GM21367 (cell line): ENCODE data around the gene MORC4.

ENCODE experiments used
- ATAC-seq: cut with Tn5 transposase; IDR thresholded peaks from one replicate; pipeline ENCODE4 v1.9.1; 2021; ENCODE audit not compliant: unreplicated experiment

Gene MORC4

DNA sequence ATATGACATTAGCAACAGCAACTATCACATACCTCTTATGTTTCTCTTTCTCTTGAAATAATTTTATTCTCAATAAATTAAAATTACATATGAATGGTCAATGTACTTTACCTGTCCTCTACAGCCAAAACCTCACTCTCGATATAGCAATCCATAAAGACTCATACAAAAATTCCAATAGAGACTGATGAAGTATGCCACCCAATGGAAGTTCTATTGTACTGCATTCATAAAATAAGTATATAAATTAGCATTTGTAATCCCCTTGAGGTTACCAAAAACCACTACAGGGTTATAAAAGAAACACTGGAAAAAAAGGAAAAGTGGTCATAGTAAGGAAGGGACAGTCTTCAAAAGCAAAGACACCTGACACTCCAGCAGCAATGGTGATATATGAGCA, 47.0 kb downstream of the MORC4 start:
- ATAC-seq = no peak

DNA sequence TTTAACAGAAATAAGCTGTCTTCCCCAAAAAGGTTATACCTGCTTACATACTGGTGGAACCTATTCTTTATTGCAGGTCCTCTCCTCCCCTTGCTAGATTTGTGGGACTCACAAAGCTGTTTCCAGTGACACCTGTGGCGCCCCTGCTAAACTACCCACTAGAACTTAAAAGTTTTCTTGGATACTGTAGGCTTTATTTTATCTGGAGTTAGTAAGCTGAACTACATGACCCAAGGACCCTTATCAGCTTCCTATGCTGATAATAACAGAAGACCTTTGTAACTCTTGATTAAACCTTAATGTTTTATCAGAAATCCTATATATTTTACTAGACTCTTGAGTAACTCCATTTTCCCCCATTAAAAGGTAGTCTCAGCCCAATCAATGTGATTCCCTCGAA, 47.5 kb downstream of the MORC4 start:
- no peak for ATAC-seq

DNA sequence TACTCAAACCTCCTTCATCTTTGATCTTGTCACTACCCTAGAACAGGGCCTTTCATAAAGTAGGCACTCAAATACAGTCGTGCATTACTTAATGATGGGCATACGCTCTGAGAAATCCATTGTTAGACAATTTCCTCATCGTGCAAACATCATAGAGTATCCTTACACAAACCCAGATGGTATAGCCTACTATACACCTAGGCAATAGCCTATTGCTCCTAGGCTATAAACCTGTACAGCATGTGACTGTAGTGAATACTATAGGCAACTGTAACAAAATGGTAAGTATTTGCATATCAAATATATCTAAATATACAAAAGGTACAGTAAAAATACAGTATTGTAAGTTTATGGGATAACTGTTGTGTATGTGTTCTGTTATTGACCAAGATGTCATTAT, 47.9 kb downstream of the MORC4 start:
- no peak for ATAC-seq

DNA sequence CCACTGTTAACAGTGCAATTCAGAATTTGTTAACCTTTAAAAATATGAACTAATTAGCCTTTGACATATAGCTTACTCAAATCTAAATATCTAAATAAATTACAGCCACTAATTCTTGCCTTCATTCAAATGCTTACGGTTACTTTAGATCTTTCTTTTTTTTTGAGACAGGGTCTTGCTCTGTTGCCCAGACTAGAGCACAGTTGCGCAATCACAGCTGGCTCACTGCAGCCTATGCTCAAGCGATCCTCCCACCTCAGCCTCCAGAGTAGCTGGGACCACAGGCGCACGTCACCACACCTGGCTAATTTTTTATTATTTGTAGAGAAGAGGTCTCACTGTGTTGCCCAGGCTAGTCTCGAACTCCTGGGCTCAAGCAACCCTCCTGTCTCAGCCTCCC, 48.8 kb downstream of the MORC4 start:
- no peak for ATAC-seq

DNA sequence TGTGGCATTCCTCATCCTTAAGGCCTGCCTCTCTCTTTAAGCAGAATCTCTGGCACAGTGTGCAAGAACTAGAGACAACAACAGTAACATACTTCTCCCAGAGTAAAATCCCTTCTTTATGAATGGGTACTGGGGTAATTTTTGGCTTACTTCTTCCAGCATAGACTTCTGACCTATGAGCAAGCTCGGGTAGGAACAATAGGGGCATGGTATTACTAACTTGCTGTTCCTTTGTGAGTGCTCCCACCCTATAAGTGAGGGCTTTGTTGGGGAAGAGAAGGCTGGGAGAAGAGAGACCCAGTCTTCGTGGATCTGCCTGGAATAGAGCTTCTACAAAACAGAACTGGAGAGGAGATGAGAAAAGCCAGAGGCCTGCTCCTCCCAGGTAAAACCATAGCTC, 49.6 kb downstream of the MORC4 start:
- ATAC-seq = no peak

DNA sequence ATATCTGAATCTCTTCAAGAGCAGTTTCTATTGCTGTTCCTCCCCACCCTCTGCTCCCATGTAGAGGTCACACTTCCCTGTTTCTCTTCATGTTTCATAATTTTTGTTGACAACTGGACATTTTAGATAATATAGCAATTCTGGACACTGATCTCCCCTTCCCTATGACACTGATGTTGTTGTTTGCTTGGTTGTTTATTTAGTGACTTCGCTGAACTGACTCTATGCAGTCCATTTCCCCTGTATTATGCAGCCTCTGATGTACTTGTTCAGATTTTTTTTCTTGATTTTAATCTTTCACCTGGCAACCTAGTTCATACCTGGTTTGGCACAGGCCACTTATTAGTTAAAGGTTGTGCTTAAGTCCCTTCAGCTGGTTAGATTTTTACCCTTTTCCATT, 50.6 kb downstream of the MORC4 start:
- no peak for ATAC-seq

DNA sequence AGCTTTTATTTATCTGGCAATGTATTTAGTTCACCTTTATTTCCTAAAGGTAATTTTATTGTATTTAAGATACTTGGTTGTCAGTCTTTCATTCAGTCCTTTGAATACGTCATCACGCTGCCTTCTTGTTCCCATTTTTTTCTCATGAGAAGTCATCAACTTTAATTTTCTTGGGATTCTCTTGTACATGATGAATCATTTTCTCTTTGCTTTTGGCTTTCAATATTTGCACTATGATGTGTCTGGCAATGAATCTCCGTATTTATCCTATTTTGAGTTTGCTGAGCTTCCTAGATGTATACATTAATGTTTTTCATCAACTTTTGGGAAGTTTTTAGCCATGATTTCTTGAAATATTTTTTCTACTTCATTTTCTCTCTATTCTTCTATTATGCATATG, 51.4 kb downstream of the MORC4 start:
- ATAC-seq = no peak

DNA sequence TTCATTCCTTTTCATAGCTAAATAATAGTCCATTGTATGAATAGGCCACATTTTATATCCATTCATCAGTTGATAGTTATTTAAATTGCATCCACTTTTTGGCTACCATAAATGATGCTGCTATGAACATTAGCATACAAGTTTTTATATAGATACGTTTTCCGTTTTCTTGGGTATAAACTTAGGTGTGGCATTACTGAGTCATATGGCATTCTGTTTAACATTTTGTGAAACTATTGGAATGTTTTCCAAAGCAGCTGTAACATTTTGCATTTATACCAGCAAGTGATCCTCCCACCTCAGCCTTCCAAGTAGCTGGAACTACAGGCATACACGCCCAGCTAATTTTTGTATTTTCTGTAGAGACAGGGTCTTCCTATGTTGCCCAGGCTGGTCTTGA, 53.5 kb downstream of the MORC4 start:
- ATAC-seq = no peak

DNA sequence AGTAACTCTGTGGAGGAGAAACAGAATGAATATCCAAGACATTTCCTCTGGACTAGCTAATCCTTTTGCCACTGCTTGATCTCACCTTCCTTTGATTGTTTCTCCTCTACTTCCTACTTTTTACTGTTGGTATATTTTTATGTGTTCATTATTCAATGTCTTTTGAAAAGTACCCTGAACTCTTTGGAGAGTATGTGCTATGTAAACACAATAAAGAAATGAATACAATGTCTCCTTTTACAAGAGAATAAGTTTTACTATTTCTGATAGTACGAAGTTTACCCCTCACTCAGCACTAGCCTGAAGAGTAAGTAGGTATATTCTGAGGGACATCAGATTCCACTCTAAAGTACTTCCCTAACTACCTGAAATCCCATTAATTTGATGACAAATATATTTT, 59.9 kb downstream of the MORC4 start:
- ATAC-seq = no peak

DNA sequence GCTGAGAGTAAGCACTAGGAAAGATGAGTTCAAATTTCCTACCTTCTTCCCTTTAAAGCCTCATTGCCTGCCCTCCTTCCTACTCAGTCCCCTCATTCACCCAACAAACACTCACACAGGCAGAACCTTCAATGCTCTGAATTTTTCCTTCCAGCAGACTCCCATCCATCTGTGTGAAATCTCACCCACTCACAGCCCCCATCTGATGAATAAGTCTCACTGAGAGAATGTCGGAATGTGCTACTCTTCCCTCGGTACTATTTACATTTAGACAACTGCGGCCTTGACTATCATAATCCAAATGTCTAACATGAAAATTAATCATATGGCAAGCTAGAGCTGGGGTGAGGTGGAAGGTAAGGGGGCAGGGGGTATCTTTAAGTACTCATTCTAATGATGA, 60.4 kb downstream of the MORC4 start:
- no peak for ATAC-seq

DNA sequence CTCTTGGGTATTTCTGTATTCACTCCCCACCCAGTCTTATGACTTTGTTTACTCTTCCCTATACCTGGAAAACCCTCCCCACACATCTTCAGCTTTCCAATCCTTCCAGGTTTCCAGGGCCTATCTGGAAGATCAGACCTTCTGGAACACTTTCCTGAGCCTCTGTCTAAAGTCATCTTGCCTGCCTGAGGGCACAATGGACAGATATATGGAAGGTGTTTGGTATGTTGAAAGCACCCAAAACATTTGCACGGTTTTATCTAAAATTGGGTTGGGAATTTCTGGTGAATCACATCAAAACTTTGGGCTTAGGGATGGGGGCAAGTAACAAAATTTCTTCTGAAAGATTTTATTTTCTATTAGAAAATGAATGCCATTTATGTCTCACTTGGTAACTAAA, 63.8 kb downstream of the MORC4 start:
- ATAC-seq = no peak

DNA sequence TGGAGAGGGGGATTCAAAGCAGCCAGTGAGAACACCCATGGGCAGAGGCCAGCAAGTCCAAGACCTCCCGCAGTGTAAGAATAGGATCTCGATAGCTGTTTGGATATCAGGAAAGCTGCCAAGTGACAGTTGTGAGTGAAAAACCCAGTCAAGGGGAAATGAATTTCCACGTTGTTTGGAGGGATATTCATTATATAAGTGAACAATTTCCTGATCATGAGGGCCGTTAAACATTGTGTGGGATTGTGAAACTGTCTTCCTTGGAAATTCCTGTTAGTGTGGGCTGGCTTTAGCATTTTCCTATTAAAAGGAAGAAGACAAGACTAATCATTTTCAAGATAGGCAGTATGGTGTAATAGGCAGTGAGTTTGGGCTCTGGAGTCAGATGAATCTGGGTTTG, 64.8 kb downstream of the MORC4 start:
- no peak for ATAC-seq

DNA sequence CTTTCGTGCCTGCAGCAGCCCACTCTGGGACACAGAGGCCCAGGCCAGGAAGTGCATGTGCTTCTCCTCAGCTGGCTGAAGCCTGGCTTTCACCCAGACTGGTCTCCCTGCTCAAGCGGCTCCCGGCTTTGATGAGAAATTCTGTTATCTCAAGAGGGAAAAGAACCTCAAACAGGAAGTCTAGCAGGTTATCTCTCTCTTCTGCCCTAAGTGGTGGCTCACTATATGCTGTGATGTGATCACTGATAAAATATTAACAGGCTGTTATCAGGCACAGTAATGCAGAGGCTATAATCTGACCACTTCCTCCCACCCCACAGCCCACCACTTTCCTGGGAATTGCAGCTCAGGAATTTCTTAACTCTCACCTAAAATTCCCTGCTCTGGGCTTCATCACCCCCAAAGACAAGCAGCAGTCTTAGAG, 66.5 kb downstream of the MORC4 start:
- ATAC-seq = no peak

DNA sequence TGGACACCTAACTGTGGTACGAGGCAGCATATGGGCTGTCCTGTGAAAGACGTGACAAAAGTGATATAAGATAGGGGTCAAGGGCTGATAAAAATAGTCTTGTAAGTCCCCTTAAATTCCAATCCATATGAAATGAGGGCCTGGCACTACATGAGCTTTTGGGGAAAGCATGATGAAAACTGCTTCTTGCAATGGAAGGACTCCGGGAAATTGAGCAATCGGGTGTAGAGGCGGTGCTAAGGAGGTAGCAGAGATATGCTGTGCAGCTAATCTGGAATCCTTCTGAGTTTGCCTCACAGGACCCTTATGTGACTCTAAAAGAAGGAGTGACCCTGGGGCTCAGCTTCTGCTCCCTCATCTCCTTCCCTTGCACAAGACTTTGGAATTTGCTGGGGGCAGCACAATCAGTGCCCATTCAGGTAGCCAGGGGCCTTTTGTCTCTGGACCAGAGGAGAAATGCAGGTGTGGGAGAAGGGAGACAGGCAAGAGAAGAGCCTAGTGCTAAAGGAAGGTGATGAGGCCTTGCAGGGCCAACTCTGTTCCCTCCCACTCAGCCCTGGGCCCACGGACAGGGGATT, 67.0 kb downstream of the MORC4 start:
- ATAC-seq = no peak

DNA sequence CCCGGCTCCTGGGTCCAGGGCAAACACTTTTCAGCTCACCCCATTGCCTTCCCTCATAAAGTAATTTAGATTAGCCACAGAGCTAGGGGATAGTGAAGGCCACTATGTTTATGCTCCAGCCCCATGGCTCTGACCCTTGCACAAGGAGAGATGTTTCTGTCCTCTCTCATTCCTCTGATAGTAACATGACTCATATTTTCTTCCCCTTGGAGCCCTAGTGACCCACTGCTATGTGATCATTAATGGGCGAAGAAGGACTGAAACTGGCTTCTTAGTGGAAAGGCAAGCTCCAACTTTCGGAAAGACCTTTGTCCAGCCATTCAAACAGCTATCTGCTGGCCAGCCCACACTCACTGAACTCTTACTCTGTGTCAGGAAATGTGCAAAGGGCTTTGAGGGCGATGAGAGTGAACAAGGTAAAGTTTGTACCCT, 67.5 kb downstream of the MORC4 start:
- ATAC-seq = no peak

DNA sequence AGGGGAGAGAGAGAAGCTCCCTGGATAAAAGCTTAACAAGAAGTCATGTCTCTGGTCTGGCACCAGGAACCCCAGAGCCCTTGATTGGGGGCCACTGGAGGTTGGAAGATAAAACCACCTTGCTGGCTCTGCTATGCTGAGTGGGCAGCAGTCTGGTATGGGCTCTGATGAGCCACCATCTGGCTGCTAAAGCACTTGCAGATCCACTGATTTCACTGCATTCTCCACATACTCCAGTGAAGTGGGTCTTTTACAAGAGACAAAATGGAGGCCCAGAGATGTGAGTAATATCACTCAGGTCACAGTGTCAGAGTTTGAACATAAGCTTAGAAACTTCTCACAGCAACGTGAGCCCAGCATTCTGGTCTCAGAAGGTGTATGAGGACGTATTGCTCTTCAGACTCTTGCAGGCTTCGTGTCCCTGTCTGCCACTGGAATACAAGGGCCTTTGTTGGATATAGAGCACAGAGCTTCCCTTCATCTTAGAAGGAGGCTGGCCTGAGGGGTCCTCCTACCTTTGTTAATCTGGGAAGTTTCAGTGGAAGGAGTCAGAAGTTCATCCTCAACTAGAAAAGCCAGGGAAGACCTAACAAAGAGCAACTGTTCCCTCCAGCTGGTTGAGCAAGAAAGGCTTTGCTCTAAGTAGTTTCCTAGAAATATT, 68.1 kb downstream of the MORC4 start:
- ATAC-seq = no peak

DNA sequence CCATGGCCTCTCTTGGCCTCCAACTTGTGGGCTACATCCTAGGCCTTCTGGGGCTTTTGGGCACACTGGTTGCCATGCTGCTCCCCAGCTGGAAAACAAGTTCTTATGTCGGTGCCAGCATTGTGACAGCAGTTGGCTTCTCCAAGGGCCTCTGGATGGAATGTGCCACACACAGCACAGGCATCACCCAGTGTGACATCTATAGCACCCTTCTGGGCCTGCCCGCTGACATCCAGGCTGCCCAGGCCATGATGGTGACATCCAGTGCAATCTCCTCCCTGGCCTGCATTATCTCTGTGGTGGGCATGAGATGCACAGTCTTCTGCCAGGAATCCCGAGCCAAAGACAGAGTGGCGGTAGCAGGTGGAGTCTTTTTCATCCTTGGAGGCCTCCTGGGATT, 71.8 kb downstream of the MORC4 start:
- no peak for ATAC-seq

DNA sequence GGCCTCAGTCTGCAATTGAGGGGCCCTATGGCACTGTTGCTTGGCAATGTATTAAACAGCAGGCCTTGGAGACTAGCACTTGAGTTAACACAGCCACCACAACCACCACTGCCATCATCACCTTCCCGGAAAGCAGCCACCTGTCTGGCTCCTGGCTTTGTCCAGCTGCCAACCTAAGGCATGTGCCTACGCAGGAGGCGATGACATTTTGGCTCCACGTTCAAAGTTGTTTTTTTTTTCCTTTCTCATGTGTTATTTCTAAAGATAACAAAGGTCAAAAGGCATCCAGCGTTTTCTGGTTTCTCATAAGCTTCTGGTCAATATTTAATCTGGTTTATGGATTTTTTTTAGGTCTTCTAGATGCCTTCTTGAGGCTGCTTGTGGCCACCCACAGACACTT, 72.3 kb downstream of the MORC4 start:
- no peak for ATAC-seq

DNA sequence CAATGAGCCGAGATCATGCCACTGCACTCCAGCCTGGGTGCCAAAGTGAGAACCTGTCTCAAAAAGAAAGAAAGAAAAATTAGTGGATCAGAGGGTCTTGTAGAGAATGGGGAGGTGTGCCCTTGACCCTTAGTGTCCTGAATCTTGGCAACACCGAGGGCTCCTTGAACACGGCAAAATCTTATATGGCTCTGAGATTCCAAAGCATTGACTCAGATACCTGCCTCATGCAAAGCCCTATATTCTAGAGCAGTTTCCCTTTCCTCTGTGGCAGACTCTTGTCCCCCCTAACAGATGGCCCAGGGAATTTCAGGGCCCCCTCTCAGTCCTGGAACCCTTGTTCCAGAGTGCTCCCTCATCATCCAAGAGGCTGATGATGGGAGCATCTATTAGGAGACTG, 73.0 kb downstream of the MORC4 start:
- no peak for ATAC-seq

DNA sequence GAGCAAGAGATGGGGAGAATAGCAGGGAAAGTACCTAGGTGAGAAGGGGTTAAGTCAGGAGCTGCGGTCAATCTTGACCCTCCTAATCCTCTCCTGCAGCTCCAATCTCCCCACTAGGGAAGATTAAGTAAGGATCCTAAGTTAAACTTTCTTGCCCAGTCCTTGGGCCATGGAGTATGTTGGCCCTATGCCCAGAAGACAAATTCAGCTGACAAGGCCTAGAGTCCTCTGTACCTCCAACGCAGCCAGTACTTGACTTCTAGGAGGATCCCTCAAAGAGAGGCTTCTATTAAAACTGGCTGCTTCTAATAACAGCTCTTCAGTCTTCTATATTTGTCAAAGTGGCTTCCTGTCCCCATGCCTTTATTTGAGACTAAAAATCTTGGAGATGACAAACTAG, 78.4 kb downstream of the MORC4 start:
- no peak for ATAC-seq

DNA sequence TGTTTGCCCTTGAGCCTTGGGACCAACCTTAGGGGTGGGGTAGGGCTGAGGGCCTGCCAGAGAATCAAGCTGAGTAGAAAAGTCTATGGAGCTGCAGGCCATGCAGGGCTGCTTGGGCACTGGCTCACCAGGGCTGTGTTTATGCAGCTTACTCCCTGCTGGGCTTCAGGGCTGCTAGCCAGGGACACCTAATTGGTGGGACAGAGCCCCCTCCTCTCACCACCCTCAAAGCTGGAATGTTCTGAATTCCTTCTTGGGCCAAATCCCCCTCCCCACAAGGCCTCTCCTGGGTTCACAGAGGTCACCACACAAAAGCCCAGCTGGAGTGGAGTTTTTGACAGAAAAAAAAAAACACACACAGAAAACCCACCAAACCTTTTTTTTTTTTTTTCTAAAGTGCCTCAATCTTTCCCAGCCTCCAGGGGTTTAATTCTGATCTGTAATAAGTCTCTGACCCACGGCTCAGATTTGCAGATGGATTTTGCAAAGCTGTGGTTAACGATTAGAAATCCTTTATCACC, 80.0 kb downstream of the MORC4 start, which contains the start of gene CLDN2:
TSS of gene CLDN2 (plus strand) at position 471 of the 521 bp plus-strand sequence. CDS start 7,827 bp downstream, outside the sequence.
- no peak for ATAC-seq

DNA sequence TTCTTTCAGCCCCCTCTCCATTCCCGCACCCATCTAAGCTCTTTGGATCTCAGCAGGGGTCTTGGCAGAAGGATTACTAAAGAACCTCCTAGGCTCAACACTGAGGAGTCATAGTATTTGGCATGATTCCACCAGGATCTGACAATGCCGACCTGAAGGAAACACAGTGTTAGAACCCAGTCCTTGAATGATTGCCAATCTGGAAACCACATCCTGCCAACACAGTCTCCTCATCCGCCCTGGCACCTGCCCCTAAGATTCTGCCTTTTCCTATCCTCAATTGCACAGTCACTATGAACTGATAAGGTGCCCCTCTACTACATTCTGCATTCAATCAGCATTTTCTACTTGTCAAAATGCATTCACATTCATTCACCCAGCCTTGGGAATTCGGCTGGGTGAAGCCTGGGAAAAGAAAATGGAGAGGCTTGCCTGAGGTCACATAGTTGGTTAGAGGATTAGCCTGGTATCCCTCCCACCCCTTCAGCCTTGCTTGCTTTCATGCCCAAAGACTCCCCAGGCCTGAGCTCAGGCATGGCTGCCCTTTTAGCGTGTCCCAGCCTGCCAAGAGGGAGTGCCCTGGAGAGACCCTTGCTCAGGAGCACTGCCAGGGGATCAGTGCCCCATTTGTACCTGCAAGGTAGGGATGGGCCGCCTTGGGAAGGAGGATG, 82.0 kb downstream of the MORC4 start:
- ATAC-seq = no peak
